Progenitor cell of endocrine pancreas (in vitro differentiated cells): ENCODE measurements around the gene PROM1. TPM values are rescaled to one million over a fixed set of nuclear protein-coding genes. Genes with fewer than 3 reads are reported as not detected.

Experiments used
- DNase-seq: peaks from one replicate; pipeline ENCODE4 v3.0.0; 2021; ENCODE audit warnings: low spot score; ENCODE audit not compliant: unreplicated experiment
- H3K27ac Mint-ChIP-seq: 2 replicates; pipeline ENCODE4 v1.8.0; 2021; ENCODE audit warnings: mild to moderate bottlenecking, moderate library complexity, mixed read lengths
- H3K27me3 Mint-ChIP-seq: 2 replicates; pipeline ENCODE4 v1.8.0; 2021; ENCODE audit warnings: mixed read lengths
- H3K36me3 Mint-ChIP-seq: 2 replicates; pipeline ENCODE4 v1.8.0; 2022; ENCODE audit warnings: mixed read lengths; ENCODE audit not compliant: insufficient read depth
- H3K4me1 Mint-ChIP-seq: 2 replicates; pipeline ENCODE4 v1.8.0; 2021; ENCODE audit warnings: low read depth, mixed read lengths
- H3K4me3 Mint-ChIP-seq: 2 replicates; pipeline ENCODE4 v1.8.0; 2021; ENCODE audit warnings: low read depth, mild to moderate bottlenecking, moderate library complexity, mixed read lengths
- H3K9me3 Mint-ChIP-seq: 2 replicates; pipeline ENCODE4 v1.8.0; 2021; ENCODE audit warnings: low read depth, mixed read lengths
- CTCF ChIP-seq: fragments of 200-600 bp; sonication (generic); IDR thresholded peaks from one replicate; pipeline ENCODE4 v1.5.0; 2021; ENCODE audit warnings: antibody characterized with exemption, mild to moderate bottlenecking; ENCODE audit not compliant: unreplicated experiment
- total RNA-seq: library from RNA; stranded (reverse); gene quantifications from 2 replicates; pipeline ENCODE4 v1.2.1, GENCODE V29; 2021

The PROM1 gene
- total RNA-seq, 1 donor from 2014 or later: 105 TPM

DNA sequence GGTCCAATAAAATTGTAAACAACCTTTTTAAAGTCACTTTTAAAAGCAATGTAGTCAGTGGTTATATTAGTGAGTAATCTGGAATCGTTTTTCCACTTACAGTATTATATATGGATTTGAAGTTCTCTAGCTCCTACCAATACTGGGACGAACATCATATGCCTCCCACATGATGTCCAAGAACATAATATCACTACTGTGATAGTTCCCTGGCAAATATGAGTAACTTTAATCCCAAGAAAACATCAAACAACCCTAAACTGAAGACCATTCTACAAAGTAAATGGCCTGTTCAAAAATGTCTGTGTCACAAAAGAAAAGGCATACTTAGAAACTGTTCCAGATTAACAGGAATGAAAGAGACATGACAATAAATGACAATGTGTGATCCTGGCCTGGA lies 67.3 kb downstream of the PROM1 start:
- Mint-ChIP-seq H3K9me3 (no peaks in the 10 kb centered on the region), H3K36me3 (peaks cover 22% of the 10 kb centered on the region), H3K4me3 (no peak overlapping the region), H3K27me3 (no peaks in the 10 kb centered on the region), H3K4me1 (no peaks in the 10 kb centered on the region), H3K27ac (no peak overlapping the region)
- no peak for DNase-seq
- TF ChIP-seq CTCF: no peak

DNA sequence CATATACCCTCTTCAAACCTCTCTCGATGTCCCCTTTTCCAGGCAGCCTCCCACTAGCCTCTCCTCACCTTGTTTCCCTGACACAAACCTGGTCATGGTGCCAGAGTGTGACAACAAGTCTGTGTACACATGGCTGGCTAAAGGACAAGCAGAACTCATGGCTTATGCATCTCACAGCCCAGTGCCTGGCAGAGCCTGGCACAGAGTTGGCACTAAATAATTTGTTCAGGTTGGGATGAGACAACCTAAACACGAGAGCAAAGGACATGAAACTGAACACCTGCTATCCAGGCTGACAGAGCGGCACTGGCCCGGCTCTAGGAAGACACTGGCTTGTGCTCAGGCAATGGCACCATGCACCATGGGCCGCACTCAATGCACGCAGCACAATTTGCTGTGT lies 72.7 kb downstream of the PROM1 start:
- Mint-ChIP-seq H3K27ac (no peak overlapping the region), H3K4me3 (no peak overlapping the region), H3K27me3 (no peaks in the 10 kb centered on the region), H3K4me1 (no peaks in the 10 kb centered on the region), H3K36me3 (peaks cover 20% of the 10 kb centered on the region), H3K9me3 (no peaks in the 10 kb centered on the region)
- no peak for TF ChIP-seq CTCF
- DNase-seq: no peak

DNA sequence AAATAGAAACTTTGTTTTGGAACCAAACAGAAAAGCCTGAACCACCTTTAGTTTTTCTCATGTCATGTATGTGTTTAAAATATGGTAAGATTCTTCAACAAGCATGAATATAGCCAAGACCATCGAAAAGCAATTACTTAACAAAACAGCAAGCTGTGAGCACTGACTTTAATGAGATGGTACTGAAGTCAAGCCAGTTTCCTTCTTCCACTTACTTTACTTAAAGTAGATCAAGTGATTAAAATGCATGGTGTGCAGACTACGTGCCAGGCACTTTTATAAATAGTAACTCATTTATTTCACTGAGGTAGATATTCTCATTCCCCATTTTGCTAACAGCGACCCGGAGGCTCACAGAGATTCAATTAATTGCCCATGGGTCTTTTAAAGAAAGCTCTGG lies 74.7 kb downstream of the PROM1 start:
- peaks cover 20% of the 10 kb centered on the region for H3K36me3 Mint-ChIP-seq

GRCh38 chr4:16007471-16008095 lies 76.2 kb downstream of the PROM1 start:
- no peak overlapping the region for H3K27ac Mint-ChIP-seq
- peaks cover 16% of the 10 kb centered on the region for H3K36me3 Mint-ChIP-seq
- no peaks in the 10 kb centered on the region for H3K4me1 Mint-ChIP-seq
- H3K4me3 Mint-ChIP-seq: no peak overlapping the region
- no peak for DNase-seq
- no peaks in the 10 kb centered on the region for H3K27me3 Mint-ChIP-seq
- TF ChIP-seq CTCF: no peak
- H3K9me3 Mint-ChIP-seq: no peaks in the 10 kb centered on the region

More for the DNA sequence above, 74.7 kb downstream of the PROM1 start:
- no peak overlapping the region for H3K4me3 Mint-ChIP-seq
- H3K27ac Mint-ChIP-seq: no peak overlapping the region
- no peaks in the 10 kb centered on the region for H3K9me3 Mint-ChIP-seq
- H3K27me3 Mint-ChIP-seq: no peaks in the 10 kb centered on the region
- DNase-seq: no peak
- H3K4me1 Mint-ChIP-seq: no peaks in the 10 kb centered on the region
- no peak for TF ChIP-seq CTCF

- DNase-seq: no peak
- H3K27ac Mint-ChIP-seq: no peak overlapping the region
- no peak overlapping the region for H3K4me3 Mint-ChIP-seq
- H3K36me3 Mint-ChIP-seq: peaks cover 14% of the 10 kb centered on the region
- H3K9me3 Mint-ChIP-seq: no peaks in the 10 kb centered on the region
- no peak for TF ChIP-seq CTCF
- no peaks in the 10 kb centered on the region for H3K27me3 Mint-ChIP-seq
- H3K4me1 Mint-ChIP-seq: no peaks in the 10 kb centered on the region
Measured at GRCh38 chr4:16006771-16007446, 76.9 kb downstream of the PROM1 start.
